ENCODE measurements around the gene TBX4.
"Not testable (repeated sequence)": the region's sequence is repeated elsewhere in the genome, so short reads cannot be mapped to it uniquely, and the experiment has no call there.

TBX4 gene

GRCh38 chr17:61490540-61490975 lies 38.3 kb downstream of the TBX4 start:
- no peak for DNase-seq (ENCODE audit: insufficient read length)
- TF ChIP-seq TAF1 (IDR thresholded peaks at IDR 0.05; ENCODE audit: borderline replicate concordance, low read depth, low read length) (no peak), POLR2AphosphoS5 (IDR thresholded peaks at IDR 0.05; ENCODE audit: low read depth, low read length) (no peak), POLR2A (IDR thresholded peaks at IDR 0.05; ENCODE audit: low read depth, low read length) (no peak)
- no peak for FAIRE-seq

GRCh38 chr17:61491981-61492380 lies 39.8 kb downstream of the TBX4 start:
- FAIRE-seq: no peak
- no peak for DNase-seq (ENCODE audit: insufficient read length)
- no peak for TF ChIP-seq POLR2AphosphoS5 (IDR thresholded peaks at IDR 0.05; ENCODE audit: low read depth, low read length)
- no peak for TF ChIP-seq POLR2A (IDR thresholded peaks at IDR 0.05; ENCODE audit: low read depth, low read length)
- TF ChIP-seq TAF1 (IDR thresholded peaks at IDR 0.05; ENCODE audit: borderline replicate concordance, low read depth, low read length): no peak

GRCh38 chr17:61492759-61493526 lies 40.7 kb downstream of the TBX4 start:
- TF ChIP-seq POLR2AphosphoS5 (IDR thresholded peaks at IDR 0.05; ENCODE audit: low read depth, low read length) (no peak), TAF1 (IDR thresholded peaks at IDR 0.05; ENCODE audit: borderline replicate concordance, low read depth, low read length) (no peak), POLR2A (IDR thresholded peaks at IDR 0.05; ENCODE audit: low read depth, low read length) (no peak)
- FAIRE-seq (no peak), DNase-seq (ENCODE audit: insufficient read length) (no peak)

- FAIRE-seq; DNase-seq (ENCODE audit: insufficient read length): not testable (repeated sequence)
Observed at GRCh38 chr17:61493830-61494324, 41.7 kb downstream of the TBX4 start.

- TF ChIP-seq TAF1 (IDR thresholded peaks at IDR 0.05; ENCODE audit: borderline replicate concordance, low read depth, low read length) (no peak), POLR2A (IDR thresholded peaks at IDR 0.05; ENCODE audit: low read depth, low read length) (no peak)
- DNase-seq (ENCODE audit: insufficient read length) (no peak), FAIRE-seq (no peak)
Observed at GRCh38 chr17:61494325-61495160, 42.3 kb downstream of the TBX4 start.

- no peak for TF ChIP-seq TAF1 (IDR thresholded peaks at IDR 0.05; ENCODE audit: borderline replicate concordance, low read depth, low read length)
- DNase-seq (ENCODE audit: insufficient read length) (no peak), FAIRE-seq (no peak)
Observed at GRCh38 chr17:61495161-61495857, 43.1 kb downstream of the TBX4 start.

GRCh38 chr17:61496174-61496956 lies 44.1 kb downstream of the TBX4 start:
- TF ChIP-seq POLR2A (IDR thresholded peaks at IDR 0.05; ENCODE audit: low read depth, low read length) (no peak), TAF1 (IDR thresholded peaks at IDR 0.05; ENCODE audit: borderline replicate concordance, low read depth, low read length) (no peak), POLR2AphosphoS5 (IDR thresholded peaks at IDR 0.05; ENCODE audit: low read depth, low read length) (no peak)
- FAIRE-seq: no peak
- DNase-seq (ENCODE audit: insufficient read length): no peak

GRCh38 chr17:61496957-61497653 lies 44.9 kb downstream of the TBX4 start:
- DNase-seq (ENCODE audit: insufficient read length): no peak
- no peak for FAIRE-seq
- TF ChIP-seq TAF1 (IDR thresholded peaks at IDR 0.05; ENCODE audit: borderline replicate concordance, low read depth, low read length) (no peak), POLR2AphosphoS5 (IDR thresholded peaks at IDR 0.05; ENCODE audit: low read depth, low read length) (no peak), POLR2A (IDR thresholded peaks at IDR 0.05; ENCODE audit: low read depth, low read length) (no peak)

GRCh38 chr17:61498042-61498994 lies 46.1 kb downstream of the TBX4 start:
- DNase-seq (ENCODE audit: insufficient read length) (no peak), FAIRE-seq (no peak)
- TF ChIP-seq POLR2A (IDR thresholded peaks at IDR 0.05; ENCODE audit: low read depth, low read length) (no peak), POLR2AphosphoS5 (IDR thresholded peaks at IDR 0.05; ENCODE audit: low read depth, low read length) (no peak), TAF1 (IDR thresholded peaks at IDR 0.05; ENCODE audit: borderline replicate concordance, low read depth, low read length) (no peak)

GRCh38 chr17:61499632-61500031 lies 47.4 kb downstream of the TBX4 start:
- FAIRE-seq (no peak), DNase-seq (ENCODE audit: insufficient read length) (no peak)
- TF ChIP-seq TAF1 (IDR thresholded peaks at IDR 0.05; ENCODE audit: borderline replicate concordance, low read depth, low read length): no peak
- no peak for TF ChIP-seq POLR2AphosphoS5 (IDR thresholded peaks at IDR 0.05; ENCODE audit: low read depth, low read length)
- TF ChIP-seq POLR2A (IDR thresholded peaks at IDR 0.05; ENCODE audit: low read depth, low read length): no peak
